HepG2 (cell line): Measurements from ENCODE around the gene SHOX. TPM values are rescaled to one million over a fixed set of nuclear protein-coding genes. Genes with fewer than 3 reads are reported as not detected.

Experiments
- ATAC-seq: fragments of 200-7000 bp; cut with Tn5 transposase; 3 replicates; pipeline ENCODE4 v1.9.1; 2020; ENCODE audit warnings: mild to moderate bottlenecking, moderate library complexity
- BruUV-seq: library from RNA; stranded (reverse); fragments of 400-500 nt; replicated peaks from 2 replicates; lab custom pipeline; 2021; lab: Mats Ljungman, UMichigan
- CTCF ChIA-PET: fragments of 300-600 bp; formaldehyde crosslinking; extraction: SDS; loops from one replicate; lab custom pipeline; 2021; ENCODE audit warnings: low total read pairs, inconsistent platforms, low intra/inter-chr PET ratio; lab: Yijun Ruan, JAX
- POLR2A ChIA-PET: fragments of 350-600 bp; sonication (Branson Sonifier 250); formaldehyde crosslinking; loops from one replicate; lab custom pipeline; 2020; ENCODE audit warnings: antibody characterized with exemption, inconsistent platforms; lab: Yijun Ruan, JAX
- DNase-seq: peaks from one replicate; pipeline ENCODE4 v3.0.0-alpha.2; 2015; ENCODE audit warnings: low spot score
- FAIRE-seq: peaks from 3 replicates; lab custom pipeline; 2011; peaks lifted over from hg19 to GRCh38; lab: Jason Lieb, UNC
- H2AFZ ChIP-seq: one replicate; pipeline ENCODE4 v1.6.1; 2011; ENCODE audit warnings: low read length, inconsistent platforms
- H3K27ac ChIP-seq: fragments of 300-600 bp; 3 replicates; pipeline ENCODE4 v1.8.0; 2011; ENCODE audit warnings: mixed run types, mild to moderate bottlenecking, mixed read lengths, low read length, inconsistent platforms; ENCODE audit not compliant: insufficient read depth; ENCODE audit errors: extremely low read length
- H3K27me3 ChIP-seq, 2 experiments: fragments of 200-600 bp in 1 of 2; 2 replicates in 1 of 2; 3 replicates in 1 of 2; pipeline versions ENCODE4 v1.6.0 to v1.8.0; 2011; ENCODE audit warnings: low read length in 2 of 2, mild to moderate bottlenecking in 2 of 2, moderate library complexity in 2 of 2, inconsistent platforms in 1 of 2; ENCODE audit not compliant: insufficient read depth in 2 of 2, control insufficient read depth in 1 of 2
- H3K36me3 ChIP-seq, 2 experiments: fragments of 200-600 bp in 1 of 2; replicated peaks in 1 of 2; 2 replicates in 1 of 2; 3 replicates in 1 of 2; pipeline versions ENCODE4 v1.5.1 to v1.8.0; 2011; ENCODE audit warnings: low read length in 2 of 2, inconsistent platforms in 1 of 2; ENCODE audit not compliant: insufficient read depth in 2 of 2, control insufficient read depth in 1 of 2
- H3K4me1 ChIP-seq: 2 replicates; pipeline ENCODE4 v1.5.1; 2012; ENCODE audit warnings: low read length, inconsistent platforms; ENCODE audit not compliant: insufficient read depth
- H3K4me2 ChIP-seq: 2 replicates; pipeline ENCODE4 v1.6.0; 2011; ENCODE audit warnings: low read depth, low read length, inconsistent platforms
- H3K4me3 ChIP-seq, 3 experiments: fragments of 200-600 bp in 1 of 3; sonication (generic), shearing (Covaris generic) in 1 of 3; replicated peaks in 1 of 3; 2 replicates each; pipeline ENCODE4 v1.5.1; 2011 to 2016; ENCODE audit warnings: low read length in 3 of 3, inconsistent platforms in 2 of 3, low read depth in 2 of 3, mild to moderate bottlenecking in 2 of 3, control low read depth in 1 of 3, mixed read lengths in 1 of 3; ENCODE audit not compliant: insufficient read depth in 1 of 3
- H3K79me2 ChIP-seq: one replicate; pipeline ENCODE4 v1.6.1; 2011; ENCODE audit warnings: low read length, inconsistent platforms; ENCODE audit not compliant: insufficient read depth
- H3K9ac ChIP-seq: 2 replicates; pipeline ENCODE4 v1.6.0; 2011; ENCODE audit warnings: mild to moderate bottlenecking, low read depth, low read length, inconsistent platforms; ENCODE audit not compliant: insufficient read depth
- H3K9me3 ChIP-seq: 2 replicates; pipeline ENCODE4 v1.5.1; 2012; ENCODE audit warnings: mild to moderate bottlenecking, low read length
- H4K20me1 ChIP-seq: 2 replicates; pipeline ENCODE4 v1.6.0; 2011; ENCODE audit warnings: inconsistent platforms, mild to moderate bottlenecking, low read length, moderate library complexity; ENCODE audit not compliant: insufficient read depth
- ARNT2 ChIP-seq: sonication (generic); formaldehyde crosslinking; IDR thresholded peaks from 2 replicates; pipeline ENCODE4 v1.8.0; 2022; ENCODE audit warnings: mild to moderate bottlenecking, low read depth, missing genetic modification reagents, moderate library complexity
- HNRNPH1 ChIP-seq: fragments of 200-400 bp; formaldehyde crosslinking; optimal IDR thresholded peaks from 2 replicates; pipeline ENCODE3; 2017; ENCODE audit warnings: mild to moderate bottlenecking, low read depth, low read length
- HNRNPK ChIP-seq: fragments of 200-400 bp; formaldehyde crosslinking; IDR thresholded peaks from 2 replicates; pipeline ENCODE4 v1.6.1; 2018; ENCODE audit warnings: low read length, low read depth, moderate library complexity, mild to moderate bottlenecking; ENCODE audit not compliant: poor library complexity, severe bottlenecking
- HNRNPL ChIP-seq: fragments of 200-400 bp; formaldehyde crosslinking; IDR thresholded peaks from 2 replicates; pipeline ENCODE4 v1.6.1; 2017; ENCODE audit warnings: mild to moderate bottlenecking, low read depth, low read length
- MED8 ChIP-seq: sonication (generic); formaldehyde crosslinking; IDR thresholded peaks from 2 replicates; pipeline ENCODE4 v1.8.1; 2023; ENCODE audit warnings: mild to moderate bottlenecking, missing genetic modification reagents; ENCODE audit not compliant: insufficient replicate concordance
- MXD4 ChIP-seq: IDR thresholded peaks from 2 replicates; pipeline ENCODE4 v1.6.1; 2016; ENCODE audit warnings: mild to moderate bottlenecking, missing biosample characterization, missing genetic modification reagents
- NR2F6 ChIP-seq, 2 experiments: IDR thresholded peaks; 2 replicates each; pipeline ENCODE4 v1.6.1; 2016; ENCODE audit warnings: antibody characterized with exemption in 1 of 2, mild to moderate bottlenecking in 1 of 2
- RFXANK ChIP-seq: IDR thresholded peaks from 2 replicates; pipeline ENCODE4 v1.6.1; 2016
- TAF15 ChIP-seq: fragments of 200-400 bp; formaldehyde crosslinking; IDR thresholded peaks from one replicate; pipeline ENCODE4 v1.6.1; 2018; ENCODE audit warnings: mild to moderate bottlenecking, low read depth, low read length; ENCODE audit not compliant: poor library complexity, severe bottlenecking
- ZFP36L2 ChIP-seq: sonication (generic); formaldehyde crosslinking; IDR thresholded peaks from 2 replicates; pipeline ENCODE4 v1.4.0; 2020; ENCODE audit warnings: missing genetic modification reagents
- ZFP41 ChIP-seq: sonication (generic); formaldehyde crosslinking; IDR thresholded peaks from 2 replicates; pipeline ENCODE4 v1.4.0; 2020; ENCODE audit warnings: mild to moderate bottlenecking, missing genetic modification reagents, borderline replicate concordance
- ZSCAN31 ChIP-seq: sonication (generic); formaldehyde crosslinking; IDR thresholded peaks from 2 replicates; pipeline ENCODE4 v1.5.0; 2020; ENCODE audit warnings: low read depth, mild to moderate bottlenecking, missing genetic modification reagents
- WGBS: methylation state at CpG from one replicate; pipeline ENCODE4 v1.1.6; 2017; ENCODE audit warnings: low lambda C conversion rate; 5-methylcytosine and 5-hydroxymethylcytosine counted together
- in situ Hi-C: cut with HindIII; loops from 2 replicates; pipeline ENCODE4 v1.10.0; 2017; ENCODE audit warnings: low pct_unique_long_range_greater_than_20kb; ENCODE audit not compliant: extremely low pct_ligation_motif_present
- intact Hi-C: fragments of 100-400 bp; cut with micrococcal nuclease; formaldehyde crosslinking; loops from one replicate; pipeline ENCODE4 v1.10.0; 2022; ENCODE audit not compliant: unreplicated experiment
- polyA plus RNA-seq, 8 experiments: library from polyadenylated mRNA; depleted of rRNA in 3 of 8; stranded (reverse) in 7 of 8; unstranded in 1 of 8; fragments of >200 nt; fragmentation: Illumina TruSeq in 4 of 8; extraction: Trizol in 4 of 8; gene quantifications; 2 replicates each; pipeline versions ENCODE4 v1.2.1 to v1.2.3, GENCODE V29; 2011 to 2016; ENCODE audit warnings: low read depth in 4 of 8, missing spikeins in 1 of 8, mixed read lengths in 1 of 8; ENCODE audit not compliant: insufficient read depth in 1 of 8
- total RNA-seq, 5 experiments: library from RNA; depleted of rRNA; stranded (reverse); fragments of >200 nt; fragmentation: Illumina TruSeq; extraction: Trizol; gene quantifications; 2 replicates each; pipeline ENCODE4 v1.2.3, GENCODE V29; 2016; ENCODE audit warnings: low read depth in 1 of 5
- TF ChIP-seq, protein P1 (sequence below): sonication (generic); formaldehyde crosslinking; IDR thresholded peaks from 2 replicates; pipeline ENCODE4 v1.4.0; 2020; ENCODE audit warnings: mild to moderate bottlenecking, missing genetic modification reagents, borderline replicate concordance
- TF ChIP-seq, protein P2 (sequence below): sonication (generic); formaldehyde crosslinking; IDR thresholded peaks from 2 replicates; pipeline ENCODE4 v1.5.0; 2020; ENCODE audit warnings: missing genetic modification reagents
- TF ChIP-seq, protein P3 (sequence below): sonication (generic); formaldehyde crosslinking; IDR thresholded peaks from 2 replicates; pipeline ENCODE4 v1.8.0; 2022; ENCODE audit warnings: missing genetic modification reagents, low read depth, mild to moderate bottlenecking, borderline replicate concordance

Gene SHOX
- total and polyA plus RNA-seq, 2 of the 13 experiments (the other 11 are each of a cell fraction or from before 2014, with no cell fraction given): not detected

DNA sequence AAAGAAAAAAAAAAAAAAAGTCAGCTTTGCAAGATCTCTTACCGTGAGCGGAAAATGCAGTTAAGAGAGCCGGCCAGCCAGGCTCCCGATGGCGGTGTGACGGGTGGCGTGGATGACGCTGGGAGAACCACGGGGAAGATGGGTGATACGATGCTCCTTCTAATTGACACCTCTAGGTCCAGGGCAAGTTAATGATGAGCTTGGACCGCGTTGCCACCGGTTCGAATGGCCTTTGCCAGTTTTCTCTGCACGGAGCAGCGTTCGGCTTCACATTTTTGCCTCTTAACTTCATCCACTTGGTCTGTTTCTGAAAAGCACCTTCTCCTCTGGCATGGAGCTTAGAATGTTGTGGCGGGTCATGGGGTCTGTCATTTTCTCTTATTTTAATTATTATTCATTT lies 33.2 kb downstream of the SHOX start (continued):
- TF ChIP-seq, protein P1, sequence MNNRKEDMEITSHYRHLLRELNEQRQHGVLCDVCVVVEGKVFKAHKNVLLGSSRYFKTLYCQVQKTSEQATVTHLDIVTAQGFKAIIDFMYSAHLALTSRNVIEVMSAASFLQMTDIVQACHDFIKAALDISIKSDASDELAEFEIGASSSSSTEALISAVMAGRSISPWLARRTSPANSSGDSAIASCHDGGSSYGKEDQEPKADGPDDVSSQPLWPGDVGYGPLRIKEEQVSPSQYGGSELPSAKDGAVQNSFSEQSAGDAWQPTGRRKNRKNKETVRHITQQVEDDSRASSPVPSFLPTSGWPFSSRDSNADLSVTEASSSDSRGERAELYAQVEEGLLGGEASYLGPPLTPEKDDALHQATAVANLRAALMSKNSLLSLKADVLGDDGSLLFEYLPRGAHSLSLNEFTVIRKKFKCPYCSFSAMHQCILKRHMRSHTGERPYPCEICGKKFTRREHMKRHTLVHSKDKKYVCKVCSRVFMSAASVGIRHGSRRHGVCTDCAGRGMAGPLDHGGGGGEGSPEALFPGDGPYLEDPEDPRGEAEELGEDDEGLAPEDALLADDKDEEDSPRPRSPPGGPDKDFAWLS: no peak
- TF ChIP-seq RFXANK (no peak), ARNT2 (CRISPR knock-in tag) (no peak), TAF15 (no peak), NR2F6 (IDR thresholded peaks at IDR 0.05) (no peak), NR2F6 (CRISPR knock-in tag; IDR thresholded peaks at IDR 0.05) (no peak), MXD4 (CRISPR knock-in tag) (no peak)

DNA sequence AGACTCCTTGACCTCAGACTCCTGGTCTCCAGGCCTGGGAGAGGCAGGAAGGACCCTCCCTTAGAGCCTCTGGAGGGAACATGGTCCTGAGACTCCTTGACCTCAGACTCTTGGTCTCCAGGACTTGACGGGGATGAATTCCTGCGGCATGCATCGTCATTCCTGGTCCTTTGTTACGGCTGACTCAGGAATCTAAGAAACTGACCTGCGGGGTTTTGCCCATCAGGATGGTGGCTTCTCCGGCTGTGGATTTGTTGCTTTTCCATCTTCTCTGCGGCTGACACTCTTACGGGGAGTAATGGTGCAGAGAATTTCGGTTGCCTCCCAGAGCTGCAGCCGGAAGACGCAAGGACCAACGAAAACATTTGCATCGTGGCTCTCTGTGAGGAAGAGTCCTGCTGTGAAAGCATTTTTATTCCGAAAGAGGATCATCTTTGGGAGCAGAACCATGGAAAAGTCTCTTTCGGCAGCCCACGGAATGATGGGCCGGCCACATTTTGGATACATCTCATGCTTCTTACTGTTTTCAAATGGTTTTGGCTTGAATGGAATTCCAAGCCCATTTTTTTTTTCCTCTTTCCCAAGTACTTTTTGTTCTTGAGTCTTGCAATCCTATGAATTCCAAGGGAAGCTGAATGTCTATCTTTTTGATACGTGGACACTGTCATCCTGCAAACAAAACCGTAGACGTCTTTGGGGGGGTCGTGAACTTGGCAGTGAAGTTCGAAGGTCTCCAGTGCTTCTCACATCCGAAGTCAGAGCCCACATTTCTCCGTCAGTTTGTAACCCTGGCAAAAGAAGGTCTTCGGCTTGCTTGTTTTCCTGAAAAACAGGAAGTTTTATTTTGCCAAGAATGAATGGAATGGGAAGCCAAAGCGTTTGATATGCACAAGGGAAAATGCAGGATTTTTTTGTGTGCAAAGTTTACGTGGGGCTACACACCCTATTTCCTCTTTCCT lies 36.5 kb downstream of the SHOX start:
- no peaks in the 10 kb centered on the region for H3K9me3 ChIP-seq
- in situ Hi-C loops (no loop called here), intact Hi-C loops (no loop called here)
- TF ChIP-seq, protein P2, sequence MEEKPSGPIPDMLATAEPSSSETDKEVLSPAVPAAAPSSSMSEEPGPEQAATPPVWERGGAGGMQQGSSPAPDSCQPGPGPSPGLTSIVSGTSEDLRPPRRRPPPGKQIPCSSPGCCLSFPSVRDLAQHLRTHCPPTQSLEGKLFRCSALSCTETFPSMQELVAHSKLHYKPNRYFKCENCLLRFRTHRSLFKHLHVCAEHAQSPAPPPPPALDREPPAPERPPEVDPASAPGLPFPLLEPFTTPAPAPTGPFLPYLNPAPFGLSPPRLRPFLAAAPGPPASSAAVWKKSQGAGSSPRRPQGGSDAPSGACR (CRISPR knock-in tag): no peak
- TF ChIP-seq ZFP41 (CRISPR knock-in tag) (no peak), ZFP36L2 (CRISPR knock-in tag) (no peak), HNRNPH1 (no peak), ZSCAN31 (CRISPR knock-in tag) (no peak), MED8 (no peak), HNRNPK (peak; percentile 42), HNRNPL (no peak)
- TF ChIP-seq, protein P3, sequence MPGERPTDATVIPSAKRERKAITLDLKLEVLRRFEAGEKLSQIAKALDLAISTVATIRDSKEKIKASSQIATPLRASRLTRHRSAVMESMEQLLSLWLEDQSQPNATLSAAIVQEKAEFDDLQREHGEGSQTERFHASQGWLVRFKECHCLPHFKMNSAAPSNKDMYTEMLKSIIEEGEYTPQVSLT (CRISPR knock-in tag): no peak
- ChIA-PET POLR2A (no interaction called here), CTCF (no interaction called here)
- H3K27ac ChIP-seq: no peak overlapping the region
- H3K27me3 ChIP-seq: no peaks in the 10 kb centered on the region
- no peak for FAIRE-seq
- no peaks in the 10 kb centered on the region for H3K36me3 ChIP-seq
- DNase-seq: no peak
- H3K4me2 ChIP-seq: no peak overlapping the region
- H4K20me1 ChIP-seq: no peaks in the 10 kb centered on the region
- H3K4me1 ChIP-seq: no peaks in the 10 kb centered on the region
- no peak overlapping the region for H2AFZ ChIP-seq
- H3K4me3 ChIP-seq: no peak overlapping the region
- H3K9ac ChIP-seq: no peak overlapping the region
- no TSS peak for BruUV-seq
- ATAC-seq: no peak
- WGBS: 41% methylated on average over 26 of the region's 27 CpGs
- H3K79me2 ChIP-seq: no peaks in the 10 kb centered on the region
